Measurements from ENCODE around the gene WDR33.

WDR33 gene

GRCh38 chr2:127658146-127658545, 152.8 kb downstream of the WDR33 start:
- TF ChIP-seq CTCF (IDR thresholded peaks at IDR 0.05; ENCODE audit: extremely low read depth, missing control alignments), result no peak
- no peak for DNase-seq (ENCODE audit: low spot score)

GRCh38 chr2:127657232-127657595, 153.8 kb downstream of the WDR33 start:
- no peak for TF ChIP-seq CTCF (IDR thresholded peaks at IDR 0.05; ENCODE audit: extremely low read depth, missing control alignments)
- no peak for DNase-seq (ENCODE audit: low spot score)

- TF ChIP-seq CTCF (IDR thresholded peaks at IDR 0.05; ENCODE audit: extremely low read depth, missing control alignments), result no peak
- no peak for DNase-seq (ENCODE audit: low spot score)
Observed at GRCh38 chr2:127656569-127657231, 154.3 kb downstream of the WDR33 start.

- TF ChIP-seq CTCF (IDR thresholded peaks at IDR 0.05; ENCODE audit: extremely low read depth, missing control alignments), result no peak
- no peak for DNase-seq (ENCODE audit: low spot score)
Observed at GRCh38 chr2:127655209-127656073, 155.5 kb downstream of the WDR33 start.

- TF ChIP-seq CTCF (IDR thresholded peaks at IDR 0.05; ENCODE audit: extremely low read depth, missing control alignments), result no peak
- DNase-seq (ENCODE audit: low spot score), result no peak
Observed at GRCh38 chr2:127654838-127655175, 156.2 kb downstream of the WDR33 start.

GRCh38 chr2:127654084-127654837, 156.7 kb downstream of the WDR33 start:
- TF ChIP-seq CTCF (IDR thresholded peaks at IDR 0.05; ENCODE audit: extremely low read depth, missing control alignments), result no peak
- DNase-seq (ENCODE audit: low spot score), result no peak
